HG03442 (cell line): Measurements from ENCODE around the gene IGSF8.

Experiments used
- ATAC-seq: cut with Tn5 transposase; IDR thresholded peaks from one replicate; pipeline ENCODE4 v1.9.1; 2021; ENCODE audit warnings: mild to moderate bottlenecking, moderate library complexity; ENCODE audit not compliant: unreplicated experiment

The IGSF8 gene

GRCh38 chr1:160043543-160043942 lies 54.9 kb downstream of the IGSF8 start:
- no peak for ATAC-seq
